HEK293 (cell line): Measurements from ENCODE around the gene CDRT4.

Experiments
- CTCF ChIA-PET: fragments of 350-600 bp; formaldehyde crosslinking; extraction: SDS; loops from one replicate; lab custom pipeline; 2021; ENCODE audit warnings: antibody characterized with exemption; lab: Yijun Ruan, JAX
- POLR2A ChIA-PET: fragments of 300-600 bp; formaldehyde crosslinking; extraction: SDS; loops from one replicate; lab custom pipeline; 2020; ENCODE audit warnings: antibody characterized with exemption, inconsistent platforms; lab: Yijun Ruan, JAX
- H3K27ac ChIP-seq: fragments of 200-500 bp; sonication (Bioruptor generic); 2 replicates; pipeline ENCODE4 v1.5.1; 2014; ENCODE audit warnings: low read depth, low read length, control low read depth, inconsistent platforms; ENCODE audit errors: extremely low read depth
- H3K36me3 ChIP-seq, 2 experiments: fragments of 200-500 bp in 1 of 2; sonication (Bioruptor generic) in 1 of 2; 1 replicate in 1 of 2; 2 replicates in 1 of 2; pipeline ENCODE4 v1.5.1; 2014 to 2017; ENCODE audit warnings: inconsistent platforms in 2 of 2, low read length in 2 of 2; ENCODE audit not compliant: control insufficient read depth in 2 of 2, insufficient read depth in 1 of 2
- H3K4me1 ChIP-seq: fragments of 200-500 bp; sonication (Bioruptor generic); 2 replicates; pipeline ENCODE4 v1.5.1; 2014; ENCODE audit warnings: mild to moderate bottlenecking, low read length, inconsistent platforms; ENCODE audit not compliant: control insufficient read depth, insufficient read depth
- H3K4me3 ChIP-seq: 2 replicates; pipeline ENCODE4 v1.5.1; 2011; ENCODE audit warnings: low read depth, mild to moderate bottlenecking, control low read depth, low read length, moderate library complexity
- H3K9me3 ChIP-seq: fragments of 200-500 bp; sonication (Bioruptor generic); 2 replicates; pipeline ENCODE4 v1.5.1; 2014; ENCODE audit warnings: low read depth, low read length, inconsistent platforms; ENCODE audit not compliant: control insufficient read depth, insufficient read depth
- BCL11A ChIP-seq: fragments of 450-650 bp; formaldehyde crosslinking; IDR thresholded peaks from 2 replicates; pipeline ENCODE4 v1.5.1; 2016; ENCODE audit warnings: low read depth, missing biosample characterization, missing genetic modification characterization
- CTCF ChIP-seq: fragments of 450-650 bp; formaldehyde crosslinking; IDR thresholded peaks from 2 replicates; pipeline ENCODE4 v1.5.1; 2016; ENCODE audit warnings: missing biosample characterization, missing genetic modification characterization
- EGR2 ChIP-seq: fragments of 450-650 bp; formaldehyde crosslinking; IDR thresholded peaks from 2 replicates; pipeline ENCODE4 v1.5.1; 2016; ENCODE audit warnings: low read depth, missing biosample characterization, missing genetic modification characterization
- INSM2 ChIP-seq: fragments of 450-650 bp; formaldehyde crosslinking; IDR thresholded peaks from 2 replicates; pipeline ENCODE4 v1.5.1; 2016; ENCODE audit warnings: missing biosample characterization, missing genetic modification characterization
- KLF7 ChIP-seq: fragments of 450-650 bp; formaldehyde crosslinking; IDR thresholded peaks from 2 replicates; pipeline ENCODE4 v1.5.1; 2016; ENCODE audit warnings: missing biosample characterization, missing genetic modification characterization, borderline replicate concordance
- MEIS1 ChIP-seq: sonication (generic); formaldehyde crosslinking; IDR thresholded peaks from 2 replicates; pipeline ENCODE4 v1.8.1; 2022; ENCODE audit warnings: missing genetic modification reagents, mild to moderate bottlenecking, borderline replicate concordance
- MYNN ChIP-seq: fragments of 450-650 bp; formaldehyde crosslinking; IDR thresholded peaks from 2 replicates; pipeline ENCODE4 v1.5.1; 2016; ENCODE audit warnings: missing biosample characterization, missing genetic modification characterization, borderline replicate concordance
- PATZ1 ChIP-seq: fragments of 450-650 bp; formaldehyde crosslinking; IDR thresholded peaks from 2 replicates; pipeline ENCODE4 v1.5.1; 2016; ENCODE audit warnings: missing biosample characterization, missing genetic modification characterization
- SP3 ChIP-seq: fragments of 450-650 bp; formaldehyde crosslinking; IDR thresholded peaks from 2 replicates; pipeline ENCODE4 v1.5.1; 2016; ENCODE audit warnings: missing biosample characterization, missing genetic modification characterization
- SP7 ChIP-seq: fragments of 450-650 bp; formaldehyde crosslinking; IDR thresholded peaks from 2 replicates; pipeline ENCODE4 v1.5.1; 2016; ENCODE audit warnings: missing biosample characterization, missing genetic modification characterization
- YY1 ChIP-seq: fragments of 450-650 bp; formaldehyde crosslinking; IDR thresholded peaks from 2 replicates; pipeline ENCODE4 v1.5.1; 2018; ENCODE audit warnings: missing biosample characterization, missing genetic modification characterization
- YY2 ChIP-seq: fragments of 450-650 bp; formaldehyde crosslinking; IDR thresholded peaks from 2 replicates; pipeline ENCODE4 v1.5.1; 2016; ENCODE audit warnings: missing biosample characterization, missing genetic modification characterization
- ZBTB26 ChIP-seq: fragments of 450-650 bp; formaldehyde crosslinking; optimal IDR thresholded peaks from 2 replicates; pipeline ENCODE3; 2016; ENCODE audit warnings: missing biosample characterization, mild to moderate bottlenecking, missing genetic modification characterization
- ZBTB44 ChIP-seq: fragments of 450-650 bp; IDR thresholded peaks from 2 replicates; pipeline ENCODE4 v1.5.1; 2018; ENCODE audit warnings: missing biosample characterization, mild to moderate bottlenecking, missing genetic modification characterization
- ZFHX2 ChIP-seq: fragments of 450-650 bp; formaldehyde crosslinking; conservative IDR thresholded peaks from 2 replicates; pipeline ENCODE4 v1.5.1; 2016; ENCODE audit warnings: missing biosample characterization, missing genetic modification characterization
- ZNF132 ChIP-seq: fragments of 450-650 bp; formaldehyde crosslinking; IDR thresholded peaks from 2 replicates; pipeline ENCODE4 v1.5.1; 2017; ENCODE audit warnings: missing biosample characterization, missing genetic modification characterization, borderline replicate concordance
- ZNF146 ChIP-seq: fragments of 450-650 bp; formaldehyde crosslinking; IDR thresholded peaks from 2 replicates; pipeline ENCODE4 v1.5.1; 2016; ENCODE audit warnings: missing biosample characterization, missing genetic modification characterization
- ZNF23 ChIP-seq: fragments of 450-650 bp; formaldehyde crosslinking; IDR thresholded peaks from 2 replicates; pipeline ENCODE4 v1.5.1; 2016; ENCODE audit warnings: missing biosample characterization, missing genetic modification characterization, borderline replicate concordance
- ZNF24 ChIP-seq: fragments of 450-650 bp; formaldehyde crosslinking; IDR thresholded peaks from 2 replicates; pipeline ENCODE4 v1.5.1; 2016; ENCODE audit warnings: missing biosample characterization, missing genetic modification characterization
- ZNF292 ChIP-seq: fragments of 450-650 bp; formaldehyde crosslinking; IDR thresholded peaks from 2 replicates; pipeline ENCODE4 v1.5.1; 2016; ENCODE audit warnings: low read depth, missing biosample characterization, missing genetic modification characterization, borderline replicate concordance
- ZNF416 ChIP-seq: fragments of 450-650 bp; formaldehyde crosslinking; IDR thresholded peaks from 2 replicates; pipeline ENCODE4 v1.5.1; 2016; ENCODE audit warnings: missing biosample characterization, missing genetic modification characterization
- ZNF423 ChIP-seq: fragments of 450-650 bp; formaldehyde crosslinking; IDR thresholded peaks from 2 replicates; pipeline ENCODE4 v1.5.1; 2016; ENCODE audit warnings: missing biosample characterization, missing genetic modification characterization
- ZNF510 ChIP-seq: fragments of 450-650 bp; formaldehyde crosslinking; IDR thresholded peaks from 2 replicates; pipeline ENCODE4 v1.5.1; 2018; ENCODE audit warnings: mild to moderate bottlenecking, missing genetic modification characterization, missing biosample characterization; ENCODE audit not compliant: insufficient replicate concordance
- ZNF549 ChIP-seq: fragments of 450-650 bp; IDR thresholded peaks from 2 replicates; pipeline ENCODE4 v1.5.1; 2018; ENCODE audit warnings: missing biosample characterization, missing genetic modification characterization, mild to moderate bottlenecking, inconsistent platforms, moderate library complexity
- ZNF610 ChIP-seq: fragments of 450-650 bp; formaldehyde crosslinking; IDR thresholded peaks from 2 replicates; pipeline ENCODE4 v1.5.1; 2016; ENCODE audit warnings: missing biosample characterization, missing genetic modification characterization, borderline replicate concordance
- ZNF624 ChIP-seq: fragments of 450-650 bp; formaldehyde crosslinking; IDR thresholded peaks from 2 replicates; pipeline ENCODE4 v1.5.1; 2017; ENCODE audit warnings: missing biosample characterization, missing genetic modification characterization
- ZNF707 ChIP-seq: fragments of 450-650 bp; formaldehyde crosslinking; IDR thresholded peaks from 2 replicates; pipeline ENCODE4 v1.5.1; 2016; ENCODE audit warnings: missing biosample characterization, missing genetic modification characterization
- ZNF830 ChIP-seq: fragments of 450-650 bp; IDR thresholded peaks from 2 replicates; pipeline ENCODE4 v1.5.0; 2018; ENCODE audit warnings: missing biosample characterization, missing genetic modification characterization, low read depth, mild to moderate bottlenecking, moderate library complexity
- ZSCAN16 ChIP-seq: fragments of 450-650 bp; formaldehyde crosslinking; IDR thresholded peaks from 2 replicates; pipeline ENCODE4 v1.5.1; 2016; ENCODE audit warnings: missing biosample characterization, missing genetic modification characterization

Gene CDRT4

GRCh38 chr17:15411384-15412198 lies 55.8 kb downstream of the CDRT4 start (continued):
- no peak for TF ChIP-seq EGR2 (tag by site-specific recombination)
- no peak for TF ChIP-seq ZSCAN16 (tag by site-specific recombination)
- no peak for TF ChIP-seq YY2 (tag by site-specific recombination)
- no peak for TF ChIP-seq CTCF (tag by site-specific recombination)
- TF ChIP-seq ZNF510 (tag by site-specific recombination): no peak
- TF ChIP-seq MEIS1 (CRISPR knock-in tag): no peak
- no peak for TF ChIP-seq ZNF624 (tag by site-specific recombination)
- TF ChIP-seq ZFHX2 (tag by site-specific recombination): no peak
- no peak for TF ChIP-seq PATZ1 (tag by site-specific recombination)
- TF ChIP-seq ZNF292 (tag by site-specific recombination): no peak
- TF ChIP-seq ZNF707 (tag by site-specific recombination): no peak
- no peak for TF ChIP-seq ZNF830
- TF ChIP-seq INSM2 (tag by site-specific recombination): no peak

- POLR2A ChIA-PET: no interaction called here
- no peak overlapping the region for H3K27ac ChIP-seq
- no peaks in the 10 kb centered on the region for H3K36me3 ChIP-seq
- H3K4me3 ChIP-seq: no peak overlapping the region
- H3K4me1 ChIP-seq: no peaks in the 10 kb centered on the region
- H3K9me3 ChIP-seq: no peaks in the 10 kb centered on the region
- CTCF ChIA-PET: interaction anchor here (1.1 kb wide), 1 partner anchor 15 kb away, joined by 3 read pairs; no protein-coding TSS in a partner anchor
- TF ChIP-seq ZNF23 (tag by site-specific recombination): no peak
- no peak for TF ChIP-seq ZNF24 (tag by site-specific recombination)
- no peak for TF ChIP-seq SP7
- no peak for TF ChIP-seq ZNF416 (tag by site-specific recombination)
- no peak for TF ChIP-seq ZNF292 (tag by site-specific recombination)
- TF ChIP-seq ZNF423 (tag by site-specific recombination): no peak
- no peak for TF ChIP-seq ZNF132
- TF ChIP-seq KLF7 (tag by site-specific recombination): no peak
- no peak for TF ChIP-seq SP3 (tag by site-specific recombination)
- TF ChIP-seq YY1 (tag by site-specific recombination): no peak
- TF ChIP-seq BCL11A: no peak
- TF ChIP-seq ZNF146: no peak
- no peak for TF ChIP-seq ZBTB44 (tag by site-specific recombination)
- TF ChIP-seq ZNF610 (tag by site-specific recombination): no peak
- no peak for TF ChIP-seq ZBTB26
- TF ChIP-seq ZNF549 (tag by site-specific recombination): no peak
- TF ChIP-seq MYNN (tag by site-specific recombination): no peak
These were observed 57.6 kb downstream of the CDRT4 start for GRCh38 chr17:15409721-15410250.
